SK-N-MC (cell line): Measurements from ENCODE around the gene FGF1.

ENCODE experiments used
- DNase-seq: peaks from one replicate; pipeline ENCODE4 v3.0.0-alpha.2; 2011; ENCODE audit warnings: low read depth, low spot score
- H3K27ac ChIP-seq: fragments of 200-600 bp; sonication (generic); 2 replicates; pipeline ENCODE4 v1.5.1; 2016; ENCODE audit warnings: mixed run types
- H3K36me3 ChIP-seq: fragments of 200-600 bp; sonication (generic); 2 replicates; pipeline ENCODE4 v1.6.1; 2017; ENCODE audit warnings: antibody characterized with exemption, low read length, mixed read lengths; ENCODE audit not compliant: insufficient read depth
- H3K4me3 ChIP-seq: fragments of 200-600 bp; sonication (generic); 2 replicates; pipeline ENCODE4 v1.5.1; 2016
- H3K9ac ChIP-seq: fragments of 200-600 bp; sonication (generic); 2 replicates; pipeline ENCODE4 v1.8.0; 2017; ENCODE audit warnings: mixed run types, mixed read lengths; ENCODE audit not compliant: insufficient read length
- H3K9me3 ChIP-seq: fragments of 200-600 bp; sonication (generic); 2 replicates; pipeline ENCODE4 v1.6.1; 2017; ENCODE audit warnings: low read depth, mild to moderate bottlenecking, antibody characterized with exemption, low read length, moderate library complexity, mixed read lengths
- EZH2 ChIP-seq: fragments of 200-600 bp; sonication (generic); IDR thresholded peaks from one replicate; pipeline ENCODE4 v1.6.1; 2017; ENCODE audit warnings: antibody characterized with exemption
- FOXP2 ChIP-seq: optimal IDR thresholded peaks from 2 replicates; pipeline ENCODE3; 2011; ENCODE audit warnings: mild to moderate bottlenecking, moderate library complexity; ENCODE audit not compliant: insufficient read depth; ENCODE audit errors: extremely low read length, control extremely low read depth
- POLR2AphosphoS5 ChIP-seq: IDR thresholded peaks from 2 replicates; pipeline ENCODE4 v1.6.1; 2012; ENCODE audit warnings: mild to moderate bottlenecking, low read depth, low read length, borderline replicate concordance

The FGF1 gene

DNA sequence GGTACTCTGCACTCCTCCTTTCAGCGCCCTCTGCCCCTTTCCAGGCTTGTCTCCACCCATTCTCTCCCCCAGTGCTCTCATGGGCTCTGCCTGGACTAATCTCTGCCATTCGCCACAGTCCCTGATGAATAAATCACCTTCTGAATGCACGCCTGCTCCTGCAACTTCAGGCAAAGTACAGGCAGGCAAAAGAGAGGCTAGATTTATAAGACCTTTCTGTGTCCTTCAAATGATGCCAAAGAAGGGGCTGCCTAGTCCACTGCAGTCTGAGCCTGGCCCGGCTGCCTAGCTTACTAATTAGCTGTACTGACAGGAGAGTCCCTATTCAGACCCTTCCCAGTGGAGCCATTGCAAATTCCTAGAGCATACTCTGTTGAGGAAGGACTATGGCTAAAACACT is 7.4 kb downstream of the FGF1 start:
- Histone ChIP-seq H3K4me3 (no peak overlapping the region), H3K9me3 (no peaks in the 10 kb centered on the region), H3K9ac (no peak overlapping the region), H3K27ac (no peak overlapping the region), H3K36me3 (no peaks in the 10 kb centered on the region)
- DNase-seq, result no peak
- TF ChIP-seq POLR2AphosphoS5 (no peak), EZH2 (no peak), FOXP2 (no peak)

DNA sequence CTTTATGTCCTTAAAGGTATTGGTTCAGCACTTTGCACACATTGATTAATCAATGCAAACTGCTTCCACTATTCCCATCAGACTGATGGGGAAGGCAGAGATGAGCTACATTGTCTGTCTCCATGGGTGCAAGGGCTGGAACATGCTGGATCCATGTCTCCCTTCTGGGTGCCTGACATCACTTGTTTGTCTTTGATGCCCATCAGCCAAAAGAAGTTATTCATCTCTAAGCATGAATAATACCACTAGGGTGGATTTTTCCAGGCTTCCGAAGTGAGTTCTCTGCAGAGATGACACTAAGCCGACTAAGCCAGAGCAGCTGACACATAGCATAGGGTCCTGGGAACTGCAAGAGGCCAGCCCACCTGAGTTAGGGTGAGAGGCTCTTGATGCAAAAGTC is 8.7 kb downstream of the FGF1 start:
- Histone ChIP-seq H3K9ac (no peak overlapping the region), H3K4me3 (no peak overlapping the region), H3K36me3 (no peaks in the 10 kb centered on the region), H3K27ac (no peak overlapping the region), H3K9me3 (no peaks in the 10 kb centered on the region)
- DNase-seq, result no peak
- TF ChIP-seq POLR2AphosphoS5 (no peak), EZH2 (no peak), FOXP2 (no peak)

GRCh38 chr5:142676318-142676717 is 9.6 kb downstream of the FGF1 start:
- no peak for DNase-seq
- Histone ChIP-seq H3K9ac (no peak overlapping the region), H3K27ac (no peak overlapping the region), H3K4me3 (no peak overlapping the region), H3K9me3 (no peaks in the 10 kb centered on the region), H3K36me3 (no peaks in the 10 kb centered on the region)
- no peak for TF ChIP-seq EZH2
- no peak for TF ChIP-seq POLR2AphosphoS5
- TF ChIP-seq FOXP2, result no peak

DNA sequence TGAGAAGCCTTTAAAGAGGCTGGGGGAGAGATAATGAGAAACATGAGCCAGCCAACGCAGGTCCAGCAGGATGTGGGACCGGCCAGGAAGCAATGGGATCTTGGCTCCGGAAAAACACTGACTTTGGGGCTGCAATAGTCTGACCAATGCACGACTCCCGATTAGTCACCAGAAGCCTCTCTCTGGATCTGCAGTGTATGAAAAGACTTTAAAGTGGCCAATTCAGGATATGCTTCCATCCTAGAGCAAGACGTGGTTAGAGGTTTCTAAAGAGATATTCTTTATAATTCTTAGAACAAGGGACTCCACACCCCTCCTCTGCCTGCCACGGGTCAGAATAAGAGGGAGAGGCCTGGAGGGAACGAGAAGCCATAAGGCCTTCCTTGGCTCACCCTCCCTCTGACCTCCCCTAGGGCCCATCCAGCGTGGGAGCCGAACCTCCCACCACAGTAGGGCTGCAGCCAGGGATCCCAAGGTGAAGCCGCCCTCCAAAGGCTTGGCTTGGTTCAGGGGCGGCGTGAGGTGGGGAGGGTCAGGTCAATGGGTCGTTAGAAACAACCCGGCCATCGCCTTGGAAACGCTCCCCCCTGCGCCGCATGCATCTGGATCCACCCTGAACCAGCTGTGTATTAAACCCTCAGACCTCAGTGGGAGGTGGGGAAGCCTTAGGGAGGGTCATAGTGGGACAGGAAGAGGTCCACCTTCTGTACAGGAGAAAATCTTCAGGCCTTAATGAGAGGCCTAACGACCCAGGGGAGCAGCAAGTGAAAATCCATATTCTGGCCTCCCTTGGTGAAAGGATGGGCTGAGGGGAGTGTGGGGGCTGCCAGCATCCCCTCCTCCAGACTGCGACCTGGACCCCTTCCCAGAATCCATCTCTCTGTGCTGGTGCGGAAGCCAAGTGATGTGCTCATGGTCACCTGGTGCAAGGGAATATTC is 11.1 kb downstream of the FGF1 start:
- Histone ChIP-seq H3K9me3 (no peaks in the 10 kb centered on the region), H3K4me3 (no peak overlapping the region), H3K36me3 (no peaks in the 10 kb centered on the region), H3K27ac (no peak overlapping the region), H3K9ac (no peak overlapping the region)
- DNase-seq, result no peak
- TF ChIP-seq FOXP2, result no peak
- no peak for TF ChIP-seq POLR2AphosphoS5
- TF ChIP-seq EZH2, result no peak

DNA sequence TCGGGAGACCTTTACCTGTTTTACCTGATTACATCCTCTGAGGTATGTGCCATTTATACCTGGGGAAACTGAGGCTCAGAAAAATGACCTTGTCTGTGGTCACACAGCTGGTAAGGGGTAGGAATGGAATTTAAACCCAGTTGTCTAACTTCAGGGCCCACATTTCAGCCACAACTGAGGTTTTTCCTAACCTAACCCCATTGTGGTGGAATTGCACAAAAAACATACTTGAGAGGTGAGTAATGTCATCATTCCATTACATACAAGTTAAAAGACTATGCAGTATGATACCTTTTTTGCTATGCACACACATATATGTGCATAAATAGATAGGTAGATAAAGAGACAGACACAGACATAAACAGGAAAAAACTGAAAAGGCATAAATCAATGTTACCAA is 14.1 kb downstream of the FGF1 start:
- TF ChIP-seq EZH2, result no peak
- TF ChIP-seq FOXP2, result no peak
- TF ChIP-seq POLR2AphosphoS5, result no peak
- no peak for DNase-seq
- Histone ChIP-seq H3K9me3 (no peaks in the 10 kb centered on the region), H3K9ac (no peak overlapping the region), H3K27ac (no peak overlapping the region), H3K4me3 (no peak overlapping the region), H3K36me3 (no peaks in the 10 kb centered on the region)

GRCh38 chr5:142671266-142671665 is 14.6 kb downstream of the FGF1 start:
- TF ChIP-seq POLR2AphosphoS5 (no peak), FOXP2 (no peak), EZH2 (no peak)
- no peak overlapping the region for H3K9ac ChIP-seq
- no peak for DNase-seq
- no peak overlapping the region for H3K27ac ChIP-seq
- H3K9me3 ChIP-seq, result no peaks in the 10 kb centered on the region
- H3K4me3 ChIP-seq, result no peak overlapping the region
- no peaks in the 10 kb centered on the region for H3K36me3 ChIP-seq

DNA sequence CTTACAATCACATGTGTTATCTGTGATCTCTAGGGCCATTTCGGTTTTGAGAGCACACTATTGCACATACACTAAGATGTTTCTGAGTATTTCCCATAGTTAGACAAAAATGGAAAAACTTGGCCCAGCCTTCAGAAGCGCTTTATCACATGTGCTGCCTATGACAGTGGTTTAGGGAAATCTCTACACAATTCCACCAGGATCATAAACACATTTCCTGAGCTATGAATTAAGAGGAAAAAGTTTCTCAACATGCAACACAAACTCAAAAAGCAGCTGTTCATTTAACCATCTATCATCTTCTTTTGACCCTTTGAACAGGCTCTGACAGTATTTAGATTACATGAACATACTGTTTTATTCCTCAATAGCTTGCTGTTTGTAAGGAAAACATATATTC is 15.1 kb downstream of the FGF1 start:
- Histone ChIP-seq H3K36me3 (no peaks in the 10 kb centered on the region), H3K9me3 (no peaks in the 10 kb centered on the region), H3K27ac (no peak overlapping the region), H3K4me3 (no peak overlapping the region), H3K9ac (no peak overlapping the region)
- no peak for DNase-seq
- no peak for TF ChIP-seq POLR2AphosphoS5
- TF ChIP-seq FOXP2, result no peak
- TF ChIP-seq EZH2, result no peak

- no peak for DNase-seq
Observed at GRCh38 chr5:142669477-142669876, 16.4 kb downstream of the FGF1 start.

DNA sequence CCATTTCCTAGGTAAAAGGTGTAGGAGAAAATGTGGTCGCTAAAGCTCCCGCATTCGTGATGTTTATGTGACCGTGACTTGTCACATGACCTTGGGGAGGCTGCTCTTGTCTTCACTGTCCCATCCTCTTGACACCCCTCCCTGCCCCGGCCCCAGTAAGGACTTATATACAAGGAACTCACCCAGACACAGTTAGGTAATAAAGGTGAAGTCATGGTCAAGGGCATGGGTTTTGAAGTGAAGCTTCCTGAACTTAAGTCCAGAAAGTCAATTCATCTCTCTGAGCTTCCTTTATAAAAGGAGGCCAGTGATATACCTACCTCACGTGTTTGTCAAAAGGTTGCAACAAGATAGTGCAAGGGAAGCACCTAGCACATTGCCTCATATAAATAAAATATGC is 17.6 kb downstream of the FGF1 start:
- H3K9me3 ChIP-seq, result no peaks in the 10 kb centered on the region

More at GRCh38 chr5:142669477-142669876, 16.4 kb downstream of the FGF1 start:
- no peak overlapping the region for H3K9ac ChIP-seq
- no peaks in the 10 kb centered on the region for H3K36me3 ChIP-seq
- H3K9me3 ChIP-seq, result no peaks in the 10 kb centered on the region
- TF ChIP-seq FOXP2 (no peak), POLR2AphosphoS5 (no peak), EZH2 (no peak)
- H3K27ac ChIP-seq, result no peak overlapping the region
- H3K4me3 ChIP-seq, result no peak overlapping the region

More for the DNA sequence above, 17.6 kb downstream of the FGF1 start:
- Histone ChIP-seq H3K9ac (no peak overlapping the region), H3K27ac (no peak overlapping the region), H3K36me3 (no peaks in the 10 kb centered on the region), H3K4me3 (no peak overlapping the region)
- no peak for TF ChIP-seq FOXP2
- TF ChIP-seq POLR2AphosphoS5, result no peak
- no peak for TF ChIP-seq EZH2
- DNase-seq, result no peak
